Right lobe of liver (tissue), 6 donors: Measurements from ENCODE around the gene CD59. TPM values are rescaled to one million over a fixed set of nuclear protein-coding genes. Genes with fewer than 3 reads are reported as not detected.
A peak's percentile ranks its signal among the peaks of the same experiment; 100 is the strongest.

ENCODE experiments used
- ATAC-seq, 4 donors: fragments of 200-7000 bp; cut with Tn5 transposase; one replicate each; pipeline ENCODE4 v1.9.1; 2020; ENCODE audit warnings: mild to moderate bottlenecking in 4 of 4, moderate library complexity in 4 of 4
- DNase-seq, 3 donors: peaks; one replicate each; pipeline ENCODE4 v3.0.0-alpha.2; 2020
- H3K27ac ChIP-seq, 3 donors: fragments of 200-600 bp; one replicate each; pipeline ENCODE4 v1.8.0; 2022
- H3K27me3 ChIP-seq, 2 donors: fragments of 200-600 bp; one replicate each; pipeline ENCODE4 v1.8.0; 2022
- H3K36me3 ChIP-seq, 4 donors: fragments of 200-600 bp; sonication (generic) in 1 of 4; one replicate each; pipeline versions ENCODE4 v1.5.1 to v1.8.0; 2017 to 2022; ENCODE audit warnings: control low read depth in 1 of 4
- H3K4me1 ChIP-seq, 4 donors: fragments of 200-600 bp; sonication (generic) in 1 of 4; one replicate each; pipeline versions ENCODE4 v1.5.1 to v1.8.0; 2017 to 2022; ENCODE audit warnings: control low read depth in 1 of 4
- H3K4me3 ChIP-seq, 3 donors: fragments of 200-600 bp; one replicate each; pipeline ENCODE4 v1.8.0; 2022
- H3K9me3 ChIP-seq, 4 donors: fragments of 200-600 bp; sonication (generic) in 1 of 4; one replicate each; pipeline versions ENCODE4 v1.5.1 to v1.8.0; 2017 to 2022; ENCODE audit warnings: control low read depth in 1 of 4
- CTCF ChIP-seq, 4 donors: fragments of 200-600 bp in 3 of 4; fragments of 450-650 bp in 1 of 4; IDR thresholded peaks; one replicate each; pipeline versions ENCODE4 v1.5.1 to v1.8.0; 2016 to 2022; ENCODE audit warnings: antibody characterized with exemption in 4 of 4, mild to moderate bottlenecking in 2 of 4
- POLR2A ChIP-seq: fragments of 450-650 bp; IDR thresholded peaks from one replicate; pipeline ENCODE4 v1.6.1; 2017; ENCODE audit warnings: antibody characterized with exemption, mild to moderate bottlenecking
- WGBS: methylation state at CpG from one replicate; pipeline ENCODE4 v1.1.6; 2018; ENCODE audit warnings: low coverage, low lambda C conversion rate; ENCODE audit not compliant: insufficient coverage; ENCODE audit errors: missing lambda C conversion rate; 5-methylcytosine and 5-hydroxymethylcytosine counted together
- intact Hi-C, 2 donors: fragments of 100-400 bp; cut with DNase I; formaldehyde crosslinking; loops; one replicate each; pipeline versions ENCODE4 v1.11.2 to v1.14.1; 2022
- total RNA-seq, 6 experiments: library from RNA; depleted of rRNA in 2 of 6; stranded (reverse); fragments of >200 nt in 2 of 6; fragmentation: NEBNext Ultra II Directional in 3 of 6; extraction: Animal tissue kit (Norgen Biotek cat#: 25700) in 3 of 6; gene quantifications; one replicate each; pipeline versions ENCODE4 v1.1.0 to v1.2.4, GENCODE V29; 2016 to 2023
- donor health status: DM: no; HTN: yes; CAD: no.
- donor health status: DM: no; HTN: no; CAD: no.
- donor health status: DM: no; HTN: no; CAD: no.
- donor health status: DM: no; HTN: yes; CAD: no.
- donor health status: DM: no; HTN: yes; CAD: no.

Gene CD59
- total RNA-seq, 6 experiments from 2014 or later, result 145 to 314 (median 197) TPM

GRCh38 chr11:33719587-33719986, 16.6 kb downstream of the CD59 start:
- no peaks in the 10 kb centered on the region for H3K27me3 ChIP-seq
- no peaks in the 10 kb centered on the region for H3K9me3 ChIP-seq
- no peak overlapping the region for H3K27ac ChIP-seq
- no peak for ATAC-seq
- intact Hi-C loops, result no loop called here
- DNase-seq, result no peak
- TF ChIP-seq POLR2A (no peak), CTCF (IDR thresholded peaks at IDR 0.05) (no peak)
- WGBS, result 82% methylated on average over 5 of the region's 5 CpGs
- H3K36me3 ChIP-seq, result peaks cover 0 to 33% (median 5%) of the 10 kb centered on the region in 4 donors
- no peak overlapping the region for H3K4me3 ChIP-seq
- H3K4me1 ChIP-seq, result peaks cover 0 to 4% (median 0%) of the 10 kb centered on the region in 4 donors

GRCh38 chr11:33718440-33718839, 17.8 kb downstream of the CD59 start:
- TF ChIP-seq CTCF (IDR thresholded peaks at IDR 0.05) (no peak), POLR2A (no peak)
- intact Hi-C loops, result no loop called here
- H3K9me3 ChIP-seq, result no peaks in the 10 kb centered on the region
- no peaks in the 10 kb centered on the region for H3K27me3 ChIP-seq
- no peak for DNase-seq
- peaks cover 0 to 33% (median 5%) of the 10 kb centered on the region in 4 donors for H3K36me3 ChIP-seq
- H3K4me1 ChIP-seq, result peaks cover 0 to 13% (median 5%) of the 10 kb centered on the region in 4 donors
- H3K27ac ChIP-seq, result no peak overlapping the region
- 63% methylated on average over 2 of the region's 2 CpGs for WGBS
- no peak for ATAC-seq
- no peak overlapping the region for H3K4me3 ChIP-seq

GRCh38 chr11:33716243-33716642, 20.0 kb downstream of the CD59 start:
- H3K9me3 ChIP-seq, result no peaks in the 10 kb centered on the region
- H3K27ac ChIP-seq, result no peak overlapping the region
- no peak overlapping the region for H3K4me3 ChIP-seq
- no peak for TF ChIP-seq POLR2A
- peak; percentile 22 to 37 (median 29) for TF ChIP-seq CTCF (IDR thresholded peaks at IDR 0.05)
- ATAC-seq, result peak in 3 of 4 donors; percentile 21 to 43 (median 37)
- WGBS, result 94% methylated on average over 2 of the region's 2 CpGs
- DNase-seq, result no peak
- H3K27me3 ChIP-seq, result no peaks in the 10 kb centered on the region
- intact Hi-C loops, result no loop called here
- H3K4me1 ChIP-seq, result peaks cover 0 to 20% (median 7%) of the 10 kb centered on the region in 4 donors
- peaks cover 0 to 42% (median 5%) of the 10 kb centered on the region in 4 donors for H3K36me3 ChIP-seq

GRCh38 chr11:33713856-33714398, 22.3 kb downstream of the CD59 start:
- H3K27ac ChIP-seq, result peak overlapping the region in 2 of 3 donors; percentile 3 to 59
- H3K4me1 ChIP-seq, result peaks cover 0 to 23% (median 7%) of the 10 kb centered on the region in 4 donors
- H3K4me3 ChIP-seq, result no peak overlapping the region
- ATAC-seq (peak in 3 of 4 donors; percentile 9 to 36 (median 32)), DNase-seq (no peak)
- 44% methylated on average over 4 of the region's 4 CpGs for WGBS
- no peaks in the 10 kb centered on the region for H3K9me3 ChIP-seq
- H3K27me3 ChIP-seq, result no peaks in the 10 kb centered on the region
- no peak for TF ChIP-seq POLR2A
- TF ChIP-seq CTCF (IDR thresholded peaks at IDR 0.05), result no peak
- peaks cover 0 to 37% (median 9%) of the 10 kb centered on the region in 4 donors for H3K36me3 ChIP-seq
- intact Hi-C loops, result no loop called here
